ENCODE results near the gene ENOX1. TPM values are rescaled to one million over a fixed set of nuclear protein-coding genes. Genes with fewer than 3 reads are reported as not detected.

The ENOX1 gene
- total and polyA plus RNA-seq, 3 donors from 2014 or later: 11.0 to 14.2 (median 11.5) TPM

DNA sequence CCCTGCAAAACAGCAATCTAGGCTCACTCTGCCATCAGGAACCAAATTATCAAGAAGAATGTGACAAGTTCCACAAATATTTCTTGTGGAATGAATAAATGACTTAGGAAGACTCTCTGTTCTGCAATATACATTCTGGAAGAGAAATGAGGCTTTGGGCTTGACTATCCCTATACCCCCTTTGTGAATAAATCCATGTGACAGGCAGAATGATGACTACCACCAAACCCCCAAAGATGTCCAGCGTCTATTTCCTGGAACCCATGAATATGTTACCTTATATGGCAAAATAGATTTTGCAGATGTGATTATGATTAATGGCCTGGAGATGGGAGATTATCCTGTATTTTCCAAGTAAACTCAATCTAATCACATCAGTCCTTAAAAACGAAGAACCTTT lies 139.3 kb downstream of the ENOX1 start:
- no peak for TF ChIP-seq POLR2A (IDR thresholded peaks at IDR 0.05)
- TF ChIP-seq, protein P1, sequence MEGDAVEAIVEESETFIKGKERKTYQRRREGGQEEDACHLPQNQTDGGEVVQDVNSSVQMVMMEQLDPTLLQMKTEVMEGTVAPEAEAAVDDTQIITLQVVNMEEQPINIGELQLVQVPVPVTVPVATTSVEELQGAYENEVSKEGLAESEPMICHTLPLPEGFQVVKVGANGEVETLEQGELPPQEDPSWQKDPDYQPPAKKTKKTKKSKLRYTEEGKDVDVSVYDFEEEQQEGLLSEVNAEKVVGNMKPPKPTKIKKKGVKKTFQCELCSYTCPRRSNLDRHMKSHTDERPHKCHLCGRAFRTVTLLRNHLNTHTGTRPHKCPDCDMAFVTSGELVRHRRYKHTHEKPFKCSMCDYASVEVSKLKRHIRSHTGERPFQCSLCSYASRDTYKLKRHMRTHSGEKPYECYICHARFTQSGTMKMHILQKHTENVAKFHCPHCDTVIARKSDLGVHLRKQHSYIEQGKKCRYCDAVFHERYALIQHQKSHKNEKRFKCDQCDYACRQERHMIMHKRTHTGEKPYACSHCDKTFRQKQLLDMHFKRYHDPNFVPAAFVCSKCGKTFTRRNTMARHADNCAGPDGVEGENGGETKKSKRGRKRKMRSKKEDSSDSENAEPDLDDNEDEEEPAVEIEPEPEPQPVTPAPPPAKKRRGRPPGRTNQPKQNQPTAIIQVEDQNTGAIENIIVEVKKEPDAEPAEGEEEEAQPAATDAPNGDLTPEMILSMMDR (IDR thresholded peaks at IDR 0.05): no peak
- Histone ChIP-seq H3K27me3 (no peaks in the 10 kb centered on the region), H3K36me3 (ENCODE audit: low read depth, missing control alignments) (no peaks in the 10 kb centered on the region), H3K9me3 (no peaks in the 10 kb centered on the region), H3K27ac (no peak overlapping the region), H3K4me1 (no peaks in the 10 kb centered on the region), H3K4me3 (no peak overlapping the region)
- DNase-seq: no peak
- WGBS, 2 donors: 46 to 50% methylated on average over 2 of the region's 2 CpGs
- intact Hi-C loops (cut with DNase I; ENCODE audit: low total_unique reads): no loop called here

DNA sequence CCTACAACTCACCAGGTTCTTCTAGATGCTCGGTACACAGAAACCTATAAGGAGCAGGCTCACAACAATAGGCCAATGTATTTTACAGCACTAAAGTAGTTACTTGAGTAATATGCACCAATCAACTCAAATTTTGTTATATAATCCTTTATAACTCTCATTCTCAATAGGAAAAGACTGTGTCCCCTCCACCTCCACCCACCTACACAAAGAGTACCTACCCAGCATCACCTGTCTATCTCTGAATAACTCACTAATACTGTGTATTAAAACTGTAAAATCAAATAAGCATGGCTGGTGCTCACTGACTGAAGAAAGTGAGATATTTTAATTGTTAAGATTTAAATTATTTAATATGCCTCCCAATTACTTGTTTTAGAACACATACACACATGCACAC lies 146.3 kb downstream of the ENOX1 start:
- Histone ChIP-seq H3K27me3 (no peaks in the 10 kb centered on the region), H3K4me3 (no peak overlapping the region), H3K4me1 (no peaks in the 10 kb centered on the region), H3K9me3 (no peaks in the 10 kb centered on the region), H3K36me3 (ENCODE audit: low read depth, missing control alignments) (no peaks in the 10 kb centered on the region), H3K27ac (no peak overlapping the region)
- DNase-seq: no peak
- 68 to 96% methylated on average over 1 of the region's 1 CpG for WGBS, 2 donors
- TF ChIP-seq, protein P1 (IDR thresholded peaks at IDR 0.05): no peak
- TF ChIP-seq POLR2A (IDR thresholded peaks at IDR 0.05): no peak
- intact Hi-C loops (cut with DNase I; ENCODE audit: low total_unique reads): no loop called here

DNA sequence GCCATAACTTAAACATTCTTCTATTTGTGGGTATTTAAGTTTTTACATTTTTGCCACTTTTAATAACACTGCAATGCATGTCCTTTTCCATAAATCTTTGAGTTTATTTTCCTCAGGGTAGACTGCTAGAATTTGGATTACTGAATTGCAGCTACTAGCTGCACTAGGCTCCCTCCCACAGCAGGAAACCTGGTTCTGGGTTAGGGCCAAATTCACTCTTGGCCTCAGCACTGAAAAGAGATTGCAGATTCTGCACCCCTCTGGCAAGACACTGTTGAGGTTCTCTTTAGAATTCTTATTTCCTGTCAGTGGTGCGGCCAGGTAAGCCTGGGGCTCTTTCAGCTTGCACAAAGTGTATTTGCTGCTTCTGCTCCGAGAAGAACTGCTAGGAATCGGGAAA lies 155.7 kb downstream of the ENOX1 start:
- H3K4me1 ChIP-seq: no peaks in the 10 kb centered on the region
- H3K36me3 ChIP-seq (ENCODE audit: low read depth, missing control alignments): no peaks in the 10 kb centered on the region
- no peak overlapping the region for H3K4me3 ChIP-seq
- WGBS, 2 donors: 90 to 92% methylated on average over 3 of the region's 3 CpGs
- H3K27me3 ChIP-seq: no peaks in the 10 kb centered on the region
- intact Hi-C loops (cut with DNase I; ENCODE audit: low total_unique reads): no loop called here
- no peak overlapping the region for H3K27ac ChIP-seq
- TF ChIP-seq POLR2A (IDR thresholded peaks at IDR 0.05): no peak
- TF ChIP-seq, protein P1 (IDR thresholded peaks at IDR 0.05): no peak
- H3K9me3 ChIP-seq: no peaks in the 10 kb centered on the region
- no peak for DNase-seq

DNA sequence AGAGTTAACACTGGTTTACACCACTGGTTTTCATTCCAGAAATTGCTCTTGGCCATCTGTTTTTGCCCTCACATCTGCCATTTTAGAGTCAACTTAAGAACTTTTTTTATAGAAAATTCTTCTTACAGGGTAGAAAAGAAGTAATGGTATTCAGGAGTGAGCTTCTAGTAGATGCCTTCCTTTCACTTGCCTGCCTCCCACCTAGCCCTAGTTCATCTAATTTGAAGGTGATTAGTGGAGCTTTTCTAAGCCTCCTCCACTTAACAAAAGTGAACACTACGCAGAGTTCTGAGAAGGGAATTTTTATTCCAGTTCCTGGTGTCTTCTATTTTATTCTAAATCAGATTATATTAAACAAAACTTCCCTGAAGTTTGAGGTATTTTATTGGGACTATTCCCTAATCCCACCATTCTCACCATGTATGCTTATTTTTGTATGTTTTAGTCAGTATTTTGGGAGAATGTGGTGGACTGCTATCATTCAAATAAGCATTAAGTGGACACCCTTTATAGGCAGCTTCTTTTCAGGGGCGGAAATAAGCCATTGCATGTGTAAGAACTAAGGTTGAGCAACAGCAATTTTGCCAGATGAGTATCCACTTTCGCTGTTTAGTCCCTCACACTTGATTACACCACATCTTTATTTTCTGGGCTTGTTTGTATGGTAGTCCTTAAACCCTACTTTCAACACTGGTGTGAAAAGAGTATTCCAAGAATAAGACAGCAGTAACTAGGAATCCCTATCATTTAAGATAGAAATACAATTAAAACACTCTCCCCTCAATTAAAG lies 156.9 kb downstream of the ENOX1 start:
- no peak for DNase-seq
- WGBS, 2 donors: 91 to 94% methylated on average over 3 of the region's 3 CpGs
- intact Hi-C loops (cut with DNase I; ENCODE audit: low total_unique reads): no loop called here
- no peaks in the 10 kb centered on the region for H3K27me3 ChIP-seq
- H3K36me3 ChIP-seq (ENCODE audit: low read depth, missing control alignments): no peaks in the 10 kb centered on the region
- H3K4me3 ChIP-seq: no peak overlapping the region
- TF ChIP-seq POLR2A (IDR thresholded peaks at IDR 0.05): no peak
- TF ChIP-seq, protein P1 (IDR thresholded peaks at IDR 0.05): no peak
- no peaks in the 10 kb centered on the region for H3K4me1 ChIP-seq
- H3K27ac ChIP-seq: no peak overlapping the region
- no peaks in the 10 kb centered on the region for H3K9me3 ChIP-seq

DNA sequence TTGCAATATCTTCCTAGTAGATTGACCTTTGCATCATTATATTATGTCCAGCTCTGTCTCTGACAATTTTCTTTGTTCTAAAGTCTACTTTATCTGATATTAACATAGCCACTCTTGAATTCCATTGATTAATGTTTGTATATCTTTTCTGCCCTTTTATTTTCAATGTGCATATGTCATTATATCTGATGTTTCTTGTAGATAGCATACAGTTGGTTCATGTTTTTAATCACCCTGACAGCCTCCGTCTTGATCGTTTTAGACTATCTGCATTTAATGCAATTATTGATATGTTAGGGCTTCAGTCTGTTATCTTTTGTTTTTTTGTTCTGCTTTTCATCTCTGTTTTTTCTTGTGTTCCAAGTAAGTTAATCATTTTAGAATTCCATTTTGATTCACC lies 159.8 kb downstream of the ENOX1 start:
- no peaks in the 10 kb centered on the region for H3K27me3 ChIP-seq
- no peak overlapping the region for H3K27ac ChIP-seq
- 86 to 95% methylated on average over 2 of the region's 2 CpGs for WGBS, 2 donors
- TF ChIP-seq POLR2A (IDR thresholded peaks at IDR 0.05): no peak
- TF ChIP-seq, protein P1 (IDR thresholded peaks at IDR 0.05): no peak
- no peak for DNase-seq
- H3K4me1 ChIP-seq: no peaks in the 10 kb centered on the region
- no peaks in the 10 kb centered on the region for H3K36me3 ChIP-seq (ENCODE audit: low read depth, missing control alignments)
- intact Hi-C loops (cut with DNase I; ENCODE audit: low total_unique reads): no loop called here
- H3K4me3 ChIP-seq: no peak overlapping the region
- H3K9me3 ChIP-seq: no peaks in the 10 kb centered on the region

Data from testis (tissue), 3 donors.